ENCODE measurements around the gene PLK4.

DNA sequence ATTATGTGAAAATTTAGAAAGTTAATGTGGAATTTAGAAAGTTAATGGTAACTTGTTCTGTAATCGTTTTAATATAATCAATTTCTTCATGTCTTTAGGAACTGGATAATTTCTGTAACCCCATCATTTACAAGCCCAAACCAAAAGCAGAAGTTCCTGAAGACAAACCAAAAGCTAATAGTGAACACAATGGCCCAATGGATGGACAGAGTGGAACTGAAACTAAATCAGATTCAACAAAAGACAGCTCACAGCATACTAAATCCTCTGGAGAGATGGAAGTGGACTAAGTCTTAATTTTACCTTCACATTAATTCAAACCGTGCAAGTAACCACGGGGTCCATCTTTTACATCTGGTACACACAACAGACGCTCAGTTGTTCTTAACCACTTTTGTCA is 48.1 kb upstream of the PLK4 start:
- TF ChIP-seq POLR2AphosphoS5 (IDR thresholded peaks at IDR 0.05; ENCODE audit: low read depth, low read length) (no peak), CTCF (IDR thresholded peaks at IDR 0.05) (no peak), TCF7L2 (IDR thresholded peaks at IDR 0.05; ENCODE audit: low read depth, low read length) (no peak)
- TF ChIP-seq, protein P1, sequence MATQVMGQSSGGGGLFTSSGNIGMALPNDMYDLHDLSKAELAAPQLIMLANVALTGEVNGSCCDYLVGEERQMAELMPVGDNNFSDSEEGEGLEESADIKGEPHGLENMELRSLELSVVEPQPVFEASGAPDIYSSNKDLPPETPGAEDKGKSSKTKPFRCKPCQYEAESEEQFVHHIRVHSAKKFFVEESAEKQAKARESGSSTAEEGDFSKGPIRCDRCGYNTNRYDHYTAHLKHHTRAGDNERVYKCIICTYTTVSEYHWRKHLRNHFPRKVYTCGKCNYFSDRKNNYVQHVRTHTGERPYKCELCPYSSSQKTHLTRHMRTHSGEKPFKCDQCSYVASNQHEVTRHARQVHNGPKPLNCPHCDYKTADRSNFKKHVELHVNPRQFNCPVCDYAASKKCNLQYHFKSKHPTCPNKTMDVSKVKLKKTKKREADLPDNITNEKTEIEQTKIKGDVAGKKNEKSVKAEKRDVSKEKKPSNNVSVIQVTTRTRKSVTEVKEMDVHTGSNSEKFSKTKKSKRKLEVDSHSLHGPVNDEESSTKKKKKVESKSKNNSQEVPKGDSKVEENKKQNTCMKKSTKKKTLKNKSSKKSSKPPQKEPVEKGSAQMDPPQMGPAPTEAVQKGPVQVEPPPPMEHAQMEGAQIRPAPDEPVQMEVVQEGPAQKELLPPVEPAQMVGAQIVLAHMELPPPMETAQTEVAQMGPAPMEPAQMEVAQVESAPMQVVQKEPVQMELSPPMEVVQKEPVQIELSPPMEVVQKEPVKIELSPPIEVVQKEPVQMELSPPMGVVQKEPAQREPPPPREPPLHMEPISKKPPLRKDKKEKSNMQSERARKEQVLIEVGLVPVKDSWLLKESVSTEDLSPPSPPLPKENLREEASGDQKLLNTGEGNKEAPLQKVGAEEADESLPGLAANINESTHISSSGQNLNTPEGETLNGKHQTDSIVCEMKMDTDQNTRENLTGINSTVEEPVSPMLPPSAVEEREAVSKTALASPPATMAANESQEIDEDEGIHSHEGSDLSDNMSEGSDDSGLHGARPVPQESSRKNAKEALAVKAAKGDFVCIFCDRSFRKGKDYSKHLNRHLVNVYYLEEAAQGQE (IDR thresholded peaks at IDR 0.05; ENCODE audit: insufficient read depth in 1 of 2, low read depth in 2 of 2, low read length in 1 of 2), result no peak
